GM19468 (cell line): ENCODE results near the gene DNAAF5.
"Not testable (repeated sequence)": the region's sequence is repeated elsewhere in the genome, so short reads cannot be mapped to it uniquely, and the experiment has no call there.

ENCODE experiments used
- ATAC-seq: cut with Tn5 transposase; IDR thresholded peaks from one replicate; pipeline ENCODE4 v1.9.1; 2021; ENCODE audit warnings: mild to moderate bottlenecking, moderate library complexity, moderate number of reproducible peaks; ENCODE audit not compliant: unreplicated experiment; ENCODE audit errors: extremely low read depth

The DNAAF5 gene

DNA sequence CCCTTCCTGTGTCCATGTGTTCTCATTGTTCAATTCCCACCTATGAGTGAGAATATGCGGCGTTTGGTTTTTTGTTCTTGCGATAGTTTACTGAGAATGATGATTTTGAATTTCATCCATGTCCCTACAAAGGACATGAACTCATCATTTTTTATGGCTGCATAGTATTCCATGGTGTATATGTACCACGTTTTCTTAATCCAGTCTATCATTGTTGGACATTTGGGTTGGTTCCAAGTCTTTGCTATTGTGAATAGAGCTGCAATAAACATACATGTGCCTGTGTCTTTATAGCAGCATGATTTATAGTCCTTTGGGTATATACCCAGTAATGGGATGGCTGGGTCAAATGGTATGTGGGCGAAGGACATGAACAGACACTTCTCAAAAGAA is 17.6 kb downstream of the DNAAF5 start:
- ATAC-seq: not testable (repeated sequence)

DNA sequence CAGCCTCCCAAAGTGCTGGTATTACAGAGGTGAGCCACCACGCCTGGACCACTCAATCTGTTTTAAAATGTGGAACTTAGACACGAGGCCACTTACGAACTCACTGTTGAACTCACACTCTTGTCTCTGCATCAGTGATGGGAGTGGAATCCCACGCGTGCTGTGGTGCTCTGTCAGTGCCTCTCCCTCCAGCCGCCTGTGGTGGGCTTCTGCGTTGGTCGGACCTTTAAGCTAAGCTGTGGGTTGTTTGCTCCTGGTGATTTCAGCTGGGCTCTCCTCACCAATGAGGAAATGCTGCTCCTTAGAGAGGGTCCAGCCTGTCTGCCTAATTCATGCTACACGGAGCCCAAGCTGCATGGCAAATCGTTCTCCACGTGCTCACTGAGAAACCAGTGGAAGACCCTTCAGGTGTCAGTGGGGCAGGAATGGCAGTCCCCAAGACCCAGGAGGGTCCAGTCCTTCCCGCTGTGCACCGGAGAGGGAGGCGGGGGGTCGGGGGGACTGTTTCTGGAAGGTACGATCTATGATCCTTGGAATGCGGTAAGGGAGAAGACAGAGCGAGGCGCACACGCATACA is 18.4 kb downstream of the DNAAF5 start:
- ATAC-seq: no peak

DNA sequence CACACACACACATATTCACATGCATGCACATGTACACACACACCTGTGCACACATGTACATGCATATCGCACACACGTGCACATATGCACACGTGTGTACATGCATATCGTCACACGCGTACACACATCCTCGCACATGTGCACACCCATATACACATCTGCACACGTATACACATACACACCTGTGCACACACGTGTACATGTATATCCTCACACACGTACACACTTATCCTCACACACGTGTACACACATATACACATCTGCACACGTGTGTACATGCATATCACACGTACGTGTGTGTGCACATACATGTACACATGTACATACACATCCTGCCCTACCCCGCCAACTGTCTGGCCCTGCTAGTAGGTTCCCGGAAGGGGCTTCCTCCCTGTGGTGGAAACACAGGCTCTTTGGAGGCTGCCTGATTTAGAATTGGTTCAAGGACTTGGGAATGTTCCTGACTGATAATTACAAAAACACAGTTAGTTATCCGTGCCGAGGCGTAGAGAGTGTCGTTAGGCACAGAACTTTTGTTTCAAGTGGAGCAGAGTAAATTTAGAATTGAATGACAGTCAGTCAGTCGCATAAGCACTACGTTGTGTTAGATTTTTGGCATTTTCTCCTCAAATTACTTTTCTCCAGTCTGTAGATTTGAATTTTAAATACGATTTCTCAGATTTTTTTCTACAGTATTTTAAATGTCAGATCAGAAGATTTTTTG is 19.1 kb downstream of the DNAAF5 start:
- ATAC-seq: no peak

DNA sequence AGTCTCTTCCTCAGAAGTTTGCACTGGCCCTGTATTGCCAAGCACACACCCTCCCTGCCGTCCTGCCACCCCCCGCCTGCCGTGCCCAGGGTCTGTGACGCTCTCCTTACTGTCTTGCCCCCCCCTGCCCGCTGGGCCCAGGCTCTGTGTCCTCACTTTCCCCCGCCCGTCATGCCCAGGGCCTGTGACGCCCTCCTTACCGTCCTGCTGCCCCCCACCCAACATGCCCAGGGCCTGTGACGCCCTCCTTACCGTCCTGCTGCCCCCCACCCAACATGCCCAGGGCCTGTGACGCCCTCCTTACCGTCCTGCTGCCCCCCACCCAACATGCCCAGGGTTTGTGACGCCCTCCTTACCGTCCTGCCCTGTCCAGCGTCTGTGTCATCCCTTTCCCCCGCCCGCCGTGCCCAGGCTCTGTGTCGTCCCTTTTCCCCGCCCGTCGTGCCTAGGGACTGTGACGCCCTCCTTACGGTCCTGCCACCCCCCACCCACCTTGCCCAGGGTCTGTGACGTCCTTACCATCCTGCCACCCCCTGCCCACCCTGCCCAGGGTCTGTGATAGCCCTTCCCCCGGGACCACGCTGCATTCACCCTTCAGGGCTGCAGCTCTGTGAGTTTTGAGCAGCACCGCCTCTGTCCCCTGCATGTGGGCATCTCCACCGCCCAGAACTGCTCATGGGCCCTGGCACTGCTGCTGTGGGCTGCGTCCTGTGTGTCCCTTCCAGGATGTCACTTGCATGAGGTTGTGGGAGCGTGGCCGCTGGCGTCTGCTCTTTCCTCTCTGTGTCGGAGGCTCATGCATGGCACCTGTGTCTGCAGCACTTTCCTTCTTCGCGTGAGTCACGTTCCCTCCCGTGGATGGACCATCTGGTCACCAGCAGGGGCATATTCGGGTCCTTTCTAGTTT is 19.9 kb downstream of the DNAAF5 start:
- ATAC-seq: no peak

DNA sequence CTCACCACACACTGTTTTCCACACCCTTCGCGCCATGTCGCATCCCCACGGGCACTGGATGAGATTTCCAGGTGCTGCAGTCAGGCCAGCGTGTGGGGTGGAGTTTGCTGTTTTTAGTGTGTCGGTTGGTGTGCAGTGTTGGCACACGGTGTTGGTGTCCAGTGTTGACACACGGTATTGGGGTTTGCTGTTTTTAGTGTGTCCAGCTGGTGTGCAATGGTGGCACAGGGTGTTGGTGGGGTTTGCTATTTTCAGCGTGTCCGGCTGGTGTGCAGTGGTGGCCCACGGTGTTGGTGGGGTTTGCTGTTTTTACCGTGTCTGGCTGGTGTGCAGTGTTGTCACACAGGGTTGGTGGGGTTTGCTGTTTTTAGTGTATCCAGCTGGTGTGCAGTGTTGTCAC is 20.7 kb downstream of the DNAAF5 start:
- no peak for ATAC-seq

DNA sequence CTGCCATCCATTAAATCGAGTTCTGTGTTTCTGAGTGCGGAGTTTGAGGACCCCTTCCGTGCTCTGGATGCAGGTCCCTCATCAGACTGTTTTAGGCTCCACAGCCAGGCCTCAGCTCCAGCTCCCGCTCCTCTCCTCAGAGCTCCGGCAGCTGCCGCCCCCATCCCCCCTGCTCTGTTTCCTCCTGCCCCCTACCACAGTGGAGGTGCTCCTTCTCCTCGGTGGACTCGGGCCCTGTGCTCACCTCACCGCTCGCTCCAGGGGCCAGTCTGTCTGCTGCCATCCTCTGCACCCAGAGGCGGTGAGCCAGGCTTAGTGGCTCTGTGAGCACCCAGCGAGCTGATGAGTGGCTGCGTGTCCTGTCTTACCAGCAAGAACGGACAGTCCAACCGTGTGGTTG is 21.9 kb downstream of the DNAAF5 start:
- no peak for ATAC-seq

DNA sequence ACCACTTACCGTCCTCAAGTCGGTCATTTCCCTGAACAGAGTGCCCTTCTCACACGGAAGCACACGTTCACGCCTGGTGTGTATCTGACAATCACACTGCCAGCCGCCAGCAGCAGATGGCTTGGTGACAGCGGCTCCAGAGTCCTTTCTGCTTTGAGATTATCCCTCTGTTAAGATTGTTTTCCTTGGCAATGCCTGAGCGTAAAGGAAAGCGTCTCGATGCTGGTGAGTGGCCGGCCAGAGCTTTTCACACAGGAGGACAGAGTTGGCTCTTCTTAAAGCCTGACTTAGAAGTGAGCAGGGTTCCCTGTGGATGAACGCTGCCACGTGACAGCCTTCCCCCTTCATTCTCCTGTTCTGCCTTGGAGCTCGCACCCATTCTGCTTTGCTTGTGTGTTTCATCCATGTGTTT is 22.6 kb downstream of the DNAAF5 start:
- no peak for ATAC-seq

DNA sequence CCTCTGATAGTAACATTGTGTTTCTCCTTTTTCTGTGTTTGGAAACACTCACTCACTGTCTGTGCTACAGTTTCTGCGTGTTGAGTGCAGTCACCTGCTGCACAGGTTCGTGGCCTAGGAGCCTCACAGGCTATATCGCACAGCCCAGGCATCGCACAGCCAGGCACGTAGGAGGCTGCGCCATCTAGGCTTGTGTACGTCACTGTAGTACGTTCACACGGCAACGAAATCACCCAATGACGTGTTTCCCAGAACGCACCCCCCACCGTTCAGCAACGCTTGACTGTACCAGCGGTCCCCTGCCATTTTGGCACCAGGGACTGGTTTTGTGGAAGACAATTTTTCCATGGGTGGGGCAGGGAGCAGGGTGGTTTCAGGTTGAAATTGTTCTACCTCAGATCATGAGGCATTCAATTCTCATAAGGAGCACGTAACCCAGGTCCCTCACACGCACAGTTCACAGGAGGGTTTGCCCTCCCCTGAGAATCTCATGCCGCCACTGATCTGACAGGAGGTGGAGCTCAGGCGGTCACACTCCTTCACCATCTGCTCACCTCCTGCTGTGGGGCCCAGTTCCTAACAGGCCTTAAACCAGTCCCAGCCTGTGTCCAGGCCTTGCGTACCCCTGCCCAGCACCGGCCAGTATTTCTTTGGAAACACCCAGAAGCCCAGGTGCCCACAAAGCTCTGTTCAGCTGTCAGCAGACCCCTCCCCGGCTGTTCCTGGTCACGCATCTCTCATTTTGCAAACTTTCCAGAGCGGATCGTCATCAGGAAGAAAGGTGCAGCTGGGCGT is 23.8 kb downstream of the DNAAF5 start:
- ATAC-seq: no peak

DNA sequence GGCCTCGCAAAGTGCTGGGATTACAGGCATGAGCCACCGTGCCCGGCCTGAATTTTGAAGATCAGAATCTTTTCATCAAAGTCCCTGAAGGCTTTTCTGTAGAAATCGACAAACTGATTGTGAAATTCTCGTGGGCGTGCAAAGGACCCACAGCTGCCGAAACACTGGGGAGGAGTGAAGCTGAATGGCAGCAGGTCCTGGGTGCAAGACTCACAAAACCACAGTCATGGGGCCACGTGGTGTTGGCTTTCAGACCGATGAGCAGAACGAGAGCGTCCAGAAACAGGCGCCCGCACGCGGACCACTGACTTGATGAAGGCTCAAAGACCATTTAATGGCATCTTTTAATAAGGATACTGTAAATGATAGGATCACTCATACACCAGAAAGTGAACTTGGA is 25.3 kb downstream of the DNAAF5 start:
- no peak for ATAC-seq

DNA sequence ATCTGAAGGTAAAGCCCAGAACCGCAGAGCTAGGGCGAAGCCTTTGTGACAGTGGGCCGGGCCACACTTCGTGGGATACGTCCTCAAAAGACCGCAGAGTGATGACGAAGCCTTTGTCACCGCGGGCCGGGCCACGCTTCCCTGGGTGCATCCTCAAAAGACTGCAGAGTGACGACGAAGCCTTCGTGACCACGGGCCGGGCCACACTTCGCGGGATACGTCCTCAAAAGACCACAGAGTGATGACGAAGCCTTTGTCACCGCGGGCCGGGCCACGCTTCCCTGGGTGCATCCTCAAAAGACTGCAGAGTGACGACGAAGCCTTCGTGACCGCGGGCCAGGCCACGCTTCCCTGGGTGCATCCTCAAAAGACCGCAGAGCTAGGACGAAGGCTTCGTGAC is 25.8 kb downstream of the DNAAF5 start:
- not testable (repeated sequence) for ATAC-seq

DNA sequence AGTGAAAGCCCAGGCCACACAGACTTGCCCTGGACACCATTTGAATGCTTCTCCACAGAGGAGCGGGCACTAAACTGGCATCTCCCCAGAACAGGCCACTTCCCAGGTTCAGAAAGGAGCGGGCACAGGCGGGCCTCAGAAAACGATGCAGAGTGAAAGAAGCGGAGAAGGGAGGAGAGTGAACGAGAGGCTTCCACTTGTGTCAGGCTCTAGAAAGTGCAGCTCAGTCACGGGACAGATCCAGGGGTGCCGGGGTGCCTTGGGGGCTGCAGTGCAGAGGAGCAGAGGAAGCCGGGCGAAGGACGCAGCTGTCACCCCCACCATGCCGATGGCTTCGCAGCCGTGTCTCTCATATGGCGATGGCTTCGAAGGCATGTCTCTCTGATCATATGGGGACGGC is 26.7 kb downstream of the DNAAF5 start:
- ATAC-seq: no peak

DNA sequence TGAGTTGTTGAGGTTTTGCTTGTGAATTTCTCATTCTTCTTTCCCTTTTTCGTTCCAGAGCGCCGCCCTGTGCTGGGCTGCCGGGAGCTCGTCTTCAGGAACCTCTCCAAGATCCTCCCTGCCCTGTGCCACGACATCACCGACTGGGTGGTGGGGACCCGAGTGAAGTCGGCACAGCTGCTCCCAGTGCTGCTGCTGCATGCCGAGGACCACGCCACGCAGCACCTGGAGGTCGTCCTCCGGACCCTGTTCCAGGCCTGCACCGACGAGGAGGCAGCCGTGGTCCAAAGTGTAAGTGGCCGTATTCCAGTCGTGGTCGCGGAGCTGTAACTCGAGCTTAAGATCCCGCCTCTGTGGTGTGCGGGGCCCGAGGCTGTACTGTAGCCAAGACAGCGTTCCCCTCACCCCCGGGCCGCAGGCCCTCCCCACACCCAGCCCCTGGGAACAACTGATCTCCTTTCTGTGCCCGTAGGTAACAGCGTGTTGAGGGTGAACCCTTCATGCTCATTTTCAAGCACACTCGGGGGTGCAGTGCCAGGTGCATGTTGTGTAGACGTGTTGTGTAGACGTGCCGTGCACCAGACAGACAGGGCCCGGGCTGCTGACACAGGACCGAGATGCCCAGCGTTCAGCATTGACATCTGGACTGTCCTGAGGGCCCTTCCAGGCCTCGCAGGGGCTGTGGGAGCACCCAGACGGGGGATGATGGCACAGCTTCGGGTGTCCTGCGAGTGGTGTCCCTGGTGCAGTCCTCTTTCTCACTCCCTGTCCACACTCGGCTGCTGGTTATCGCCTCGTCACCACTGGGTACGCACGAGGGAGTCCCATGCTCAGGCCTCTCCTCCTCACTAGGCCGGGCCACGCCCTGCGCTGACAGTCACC is 28.3 kb downstream of the DNAAF5 start:
- ATAC-seq: no peak

DNA sequence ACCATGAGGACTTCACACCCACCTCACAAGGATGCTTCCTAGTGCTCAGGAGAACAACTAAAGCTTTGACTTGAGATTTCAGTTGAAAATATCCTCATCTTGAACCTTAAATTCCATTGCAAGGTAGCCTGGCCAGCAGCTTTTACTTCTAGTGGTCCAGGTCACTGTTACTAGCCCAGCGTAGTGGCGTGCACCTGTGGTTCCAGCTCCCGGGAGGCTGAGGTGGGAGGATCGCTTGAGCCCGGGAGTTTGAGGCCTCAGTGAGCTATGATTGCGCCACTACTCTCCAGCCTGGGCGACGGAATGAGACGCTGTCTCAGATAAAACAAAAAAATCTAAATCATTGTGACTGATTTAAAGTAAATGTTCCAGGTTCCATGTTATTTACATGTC is 28.9 kb downstream of the DNAAF5 start:
- no peak for ATAC-seq

DNA sequence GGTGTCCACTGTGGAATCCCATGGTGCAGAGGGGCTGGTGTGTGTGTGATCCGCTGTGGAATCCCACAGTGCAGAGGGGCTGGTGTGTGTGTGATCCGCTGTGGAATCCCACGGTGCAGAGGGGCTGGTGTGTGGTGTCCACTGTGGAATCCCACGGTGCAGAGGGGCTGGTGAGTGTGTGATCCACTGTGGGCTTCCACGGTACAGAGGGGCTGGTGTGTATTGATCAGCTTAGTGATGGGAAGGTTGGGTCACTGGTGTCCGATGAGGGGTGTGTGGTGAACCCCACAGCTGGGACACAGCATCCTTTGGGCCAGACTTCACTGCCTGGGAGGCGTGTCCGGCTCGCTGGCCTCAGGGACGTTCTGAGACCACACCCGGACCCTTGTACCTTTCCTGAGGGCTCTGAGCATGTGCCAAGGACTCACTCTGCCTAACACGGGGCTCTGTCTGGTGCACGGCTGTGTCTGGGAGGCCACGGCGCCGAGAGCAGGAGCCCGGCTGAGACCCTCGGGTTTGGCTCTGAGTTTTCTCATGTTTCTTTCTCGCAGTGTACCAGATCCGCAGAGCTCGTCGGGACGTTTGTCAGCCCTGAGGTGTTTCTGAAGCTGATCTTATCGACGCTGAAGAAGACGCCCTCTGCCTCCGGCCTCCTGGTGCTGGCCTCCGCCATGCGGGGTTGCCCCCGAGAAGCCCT is 29.9 kb downstream of the DNAAF5 start:
- no peak for ATAC-seq

DNA sequence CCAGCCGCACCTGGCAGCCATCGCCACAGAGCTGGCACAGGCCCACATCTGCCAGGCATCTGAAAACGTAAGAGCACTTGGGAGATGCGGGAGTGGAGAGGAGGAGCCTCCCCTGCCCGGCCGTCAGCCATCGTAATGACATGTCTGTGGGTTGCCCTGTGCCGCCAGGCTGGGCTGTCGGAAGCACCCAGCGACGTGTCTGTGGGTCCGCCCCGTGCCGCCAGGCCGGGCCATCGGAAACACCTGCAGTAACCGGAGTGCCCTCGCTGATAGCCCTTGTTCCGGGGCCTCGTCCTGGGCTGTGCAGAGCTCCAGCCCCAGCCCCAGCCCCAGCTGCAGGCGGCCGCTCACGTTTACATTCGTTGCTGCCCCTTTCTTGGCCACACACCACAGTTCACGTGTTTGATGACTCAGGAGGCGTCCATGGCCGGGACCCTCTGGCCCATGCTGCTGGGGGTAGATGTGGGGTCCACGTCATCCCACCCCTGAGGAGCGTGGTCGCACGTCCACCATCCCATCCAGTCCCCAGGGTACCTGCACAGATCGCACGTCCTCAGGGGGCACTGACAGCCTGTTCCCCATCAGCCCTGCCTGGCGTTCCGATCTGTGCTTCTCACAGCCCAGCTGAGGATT is 30.5 kb downstream of the DNAAF5 start:
- no peak for ATAC-seq

DNA sequence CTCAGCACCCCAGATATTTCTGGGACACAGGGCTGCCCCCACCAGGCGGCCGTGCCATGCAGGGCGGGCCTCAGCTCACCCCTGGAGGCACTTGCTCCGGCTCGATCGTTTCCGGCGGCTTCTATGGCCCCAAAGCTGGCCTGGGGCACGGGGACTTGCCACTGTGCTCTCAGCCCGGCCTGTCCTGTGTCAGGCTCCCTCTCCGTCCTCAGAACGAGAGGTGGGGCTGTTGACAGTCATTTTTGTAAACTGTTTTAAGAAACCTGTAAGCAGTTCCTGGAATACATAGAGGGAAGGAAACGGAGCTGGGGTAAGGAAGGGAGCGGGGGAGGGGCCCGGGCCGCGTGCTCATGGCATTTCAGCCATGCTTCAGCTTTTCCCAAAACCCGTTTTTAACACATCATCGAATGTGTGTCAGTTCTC is 31.3 kb downstream of the DNAAF5 start:
- no peak for ATAC-seq

DNA sequence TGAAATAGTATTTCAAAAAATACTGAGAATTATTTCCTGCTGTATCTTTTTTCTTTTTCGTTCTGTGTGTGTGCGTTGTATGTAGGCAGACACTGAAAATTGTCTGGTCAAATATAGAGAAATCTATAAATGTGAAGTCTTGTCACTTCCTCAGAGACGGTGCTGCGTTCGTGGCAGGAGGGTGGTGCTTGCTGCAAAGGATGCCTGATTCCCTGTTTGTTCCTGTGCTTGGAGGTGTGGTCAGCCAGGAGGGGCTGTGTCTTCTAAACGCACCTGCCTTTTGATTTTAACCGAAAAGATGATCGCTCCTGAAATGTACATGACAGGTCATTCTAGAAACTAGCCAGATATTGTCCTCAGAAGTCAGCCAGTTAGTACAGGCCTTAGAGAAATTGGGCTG is 33.1 kb downstream of the DNAAF5 start:
- no peak for ATAC-seq

DNA sequence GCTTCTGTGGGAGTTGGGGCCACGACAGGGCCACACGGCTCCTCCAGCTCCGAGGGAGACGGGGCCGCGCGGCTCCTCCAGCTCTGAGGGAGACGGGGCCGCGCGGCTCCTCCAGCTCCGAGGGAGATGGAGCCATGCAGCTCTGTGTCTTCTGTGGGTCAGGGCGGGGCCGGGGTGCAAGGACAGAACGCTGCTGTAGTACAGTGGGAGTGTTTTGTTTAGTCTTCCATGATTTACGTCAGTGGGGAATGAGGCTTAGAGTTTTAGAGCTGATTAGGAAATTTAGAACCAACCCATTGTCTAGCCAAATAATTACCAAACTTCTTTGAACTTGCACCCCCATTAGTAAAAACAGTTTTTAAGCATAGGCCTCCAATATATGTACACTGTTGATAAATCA is 33.5 kb downstream of the DNAAF5 start:
- no peak for ATAC-seq
